Dermis microvascular lymphatic vessel endothelial cell (primary cell): ENCODE results near the gene CST1. TPM values are rescaled to one million over a fixed set of nuclear protein-coding genes. Genes with fewer than 3 reads are reported as not detected.

Experiments used
- DNase-seq, 2 donors: peaks; one replicate each; pipeline versions ENCODE4 v3.0.0 to v3.0.0-alpha.2; 2010; ENCODE audit warnings: low read depth in 2 of 2
- total RNA-seq: library from RNA; depleted of rRNA; stranded (reverse); fragments of >200 nt; gene quantifications from 2 replicates; pipeline ENCODE4 v1.2.1, GENCODE V29; 2014

Gene CST1
- total RNA-seq, 1 donor from 2014 or later, result not detected

GRCh38 chr20:23710771-23711170 lies 40.0 kb downstream of the CST1 start:
- no peak for DNase-seq

GRCh38 chr20:23705895-23706294 lies 44.8 kb downstream of the CST1 start:
- DNase-seq, result no peak

DNA sequence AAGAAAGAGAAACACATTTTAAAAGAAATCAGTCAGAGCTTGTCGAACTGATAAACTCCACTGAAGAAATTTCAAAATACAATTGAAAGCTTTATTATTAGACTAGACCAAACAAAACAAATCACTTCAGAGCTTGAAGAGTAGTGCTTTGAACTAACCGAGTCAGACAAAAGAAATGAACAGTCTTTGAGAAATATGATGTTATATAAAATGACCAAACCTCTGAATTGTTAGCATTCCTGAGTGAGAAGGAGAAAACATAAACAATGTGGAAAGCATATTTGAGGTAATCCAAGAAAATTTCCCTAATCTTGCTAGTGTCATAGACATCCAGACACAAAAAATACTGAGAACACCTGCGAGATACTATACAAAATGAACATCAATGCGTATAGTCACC lies 48.7 kb downstream of the CST1 start:
- no peak for DNase-seq

DNA sequence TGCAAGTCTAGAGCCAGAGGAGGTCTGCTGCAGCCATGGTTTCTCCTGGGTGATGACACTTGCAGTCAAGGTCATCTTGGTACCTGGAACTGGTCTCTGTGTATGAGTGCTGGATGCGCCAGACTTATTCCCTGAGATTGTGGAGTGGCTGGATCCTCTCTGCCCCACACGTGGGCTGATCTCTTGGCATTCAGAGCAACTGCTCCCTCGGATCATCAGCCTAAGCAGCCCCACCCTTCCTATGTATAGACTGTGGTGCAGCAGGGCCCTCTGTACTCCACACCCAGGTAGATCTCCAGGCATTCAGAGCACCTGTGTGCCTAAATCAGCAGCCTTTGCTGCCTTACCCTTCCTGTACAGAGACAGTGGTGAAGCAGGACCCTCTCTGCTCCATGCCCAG lies 49.8 kb downstream of the CST1 start:
- DNase-seq, result no peak

GRCh38 chr20:23697947-23698346 lies 52.8 kb downstream of the CST1 start:
- no peak for DNase-seq

Other genes starting within 250 kb of the CST1 start
- gene CST9L, start 182.5 kb downstream of the CST1 start, total RNA-seq, result not detected in 2 replicates
- under 0.01 TPM in 1 of 2 replicates, not detected in the other for gene CST9, start 145.0 kb downstream of the CST1 start, total RNA-seq
- 112 and 193 TPM in 2 replicates for gene CST3, start 113.0 kb downstream of the CST1 start, total RNA-seq
- not detected in 2 replicates for gene CST4, start 61.9 kb downstream of the CST1 start, total RNA-seq
- gene CST2, start 75.8 kb upstream of the CST1 start, total RNA-seq, result not detected in 2 replicates
- gene CST5, start 128.8 kb upstream of the CST1 start, total RNA-seq, result not detected in 2 replicates
- gene GGTLC1, start 237.8 kb upstream of the CST1 start, total RNA-seq, result not detected in 2 replicates